GM06990 (cell line): ENCODE measurements around the gene LRFN3.

Experiments
- DNase-seq: peaks from one replicate; pipeline ENCODE4 v3.0.0-alpha.2; 2011; ENCODE audit not compliant: insufficient read length; ENCODE audit errors: extremely low read depth
- H3K27me3 ChIP-seq: replicated peaks from 2 replicates; pipeline ENCODE4 v1.6.0; 2011; ENCODE audit warnings: low read length; ENCODE audit not compliant: control insufficient read depth, insufficient read depth
- H3K36me3 ChIP-seq: 2 replicates; pipeline ENCODE4 v1.5.1; 2011; ENCODE audit warnings: low read length; ENCODE audit not compliant: control insufficient read depth, insufficient read depth
- H3K4me3 ChIP-seq: replicated peaks from 2 replicates; pipeline ENCODE4 v1.5.1; 2011; ENCODE audit warnings: low read depth, mild to moderate bottlenecking, control low read depth, low read length
- TF ChIP-seq, protein P1 (sequence below): IDR thresholded peaks from 2 replicates; pipeline ENCODE4 v1.5.1; 2011; ENCODE audit warnings: low read length, control low read depth, mild to moderate bottlenecking, inconsistent platforms; ENCODE audit not compliant: insufficient read depth, poor library complexity, severe bottlenecking

The LRFN3 gene

GRCh38 chr19:35921012-35921411, 15.2 kb upstream of the LRFN3 start:
- Histone ChIP-seq H3K4me3 (no peak overlapping the region), H3K27me3 (no peaks in the 10 kb centered on the region), H3K36me3 (no peaks in the 10 kb centered on the region)
- TF ChIP-seq, protein P1, sequence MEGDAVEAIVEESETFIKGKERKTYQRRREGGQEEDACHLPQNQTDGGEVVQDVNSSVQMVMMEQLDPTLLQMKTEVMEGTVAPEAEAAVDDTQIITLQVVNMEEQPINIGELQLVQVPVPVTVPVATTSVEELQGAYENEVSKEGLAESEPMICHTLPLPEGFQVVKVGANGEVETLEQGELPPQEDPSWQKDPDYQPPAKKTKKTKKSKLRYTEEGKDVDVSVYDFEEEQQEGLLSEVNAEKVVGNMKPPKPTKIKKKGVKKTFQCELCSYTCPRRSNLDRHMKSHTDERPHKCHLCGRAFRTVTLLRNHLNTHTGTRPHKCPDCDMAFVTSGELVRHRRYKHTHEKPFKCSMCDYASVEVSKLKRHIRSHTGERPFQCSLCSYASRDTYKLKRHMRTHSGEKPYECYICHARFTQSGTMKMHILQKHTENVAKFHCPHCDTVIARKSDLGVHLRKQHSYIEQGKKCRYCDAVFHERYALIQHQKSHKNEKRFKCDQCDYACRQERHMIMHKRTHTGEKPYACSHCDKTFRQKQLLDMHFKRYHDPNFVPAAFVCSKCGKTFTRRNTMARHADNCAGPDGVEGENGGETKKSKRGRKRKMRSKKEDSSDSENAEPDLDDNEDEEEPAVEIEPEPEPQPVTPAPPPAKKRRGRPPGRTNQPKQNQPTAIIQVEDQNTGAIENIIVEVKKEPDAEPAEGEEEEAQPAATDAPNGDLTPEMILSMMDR, result no peak
- no peak for DNase-seq

- Histone ChIP-seq H3K36me3 (no peaks in the 10 kb centered on the region), H3K27me3 (no peaks in the 10 kb centered on the region), H3K4me3 (no peak overlapping the region)
- TF ChIP-seq, protein P1, result no peak
- DNase-seq, result no peak
These were observed 10.7 kb upstream of the LRFN3 start for GRCh38 chr19:35925501-35925900.

GRCh38 chr19:35928507-35928906, 7.7 kb upstream of the LRFN3 start:
- no peak for DNase-seq
- Histone ChIP-seq H3K36me3 (no peaks in the 10 kb centered on the region), H3K4me3 (no peak overlapping the region), H3K27me3 (no peaks in the 10 kb centered on the region)
- TF ChIP-seq, protein P1, result no peak

GRCh38 chr19:35929876-35930275, 6.3 kb upstream of the LRFN3 start:
- H3K4me3 ChIP-seq, result no peak overlapping the region
- H3K36me3 ChIP-seq, result no peaks in the 10 kb centered on the region
- TF ChIP-seq, protein P1, result no peak
- no peaks in the 10 kb centered on the region for H3K27me3 ChIP-seq
- DNase-seq, result no peak

DNA sequence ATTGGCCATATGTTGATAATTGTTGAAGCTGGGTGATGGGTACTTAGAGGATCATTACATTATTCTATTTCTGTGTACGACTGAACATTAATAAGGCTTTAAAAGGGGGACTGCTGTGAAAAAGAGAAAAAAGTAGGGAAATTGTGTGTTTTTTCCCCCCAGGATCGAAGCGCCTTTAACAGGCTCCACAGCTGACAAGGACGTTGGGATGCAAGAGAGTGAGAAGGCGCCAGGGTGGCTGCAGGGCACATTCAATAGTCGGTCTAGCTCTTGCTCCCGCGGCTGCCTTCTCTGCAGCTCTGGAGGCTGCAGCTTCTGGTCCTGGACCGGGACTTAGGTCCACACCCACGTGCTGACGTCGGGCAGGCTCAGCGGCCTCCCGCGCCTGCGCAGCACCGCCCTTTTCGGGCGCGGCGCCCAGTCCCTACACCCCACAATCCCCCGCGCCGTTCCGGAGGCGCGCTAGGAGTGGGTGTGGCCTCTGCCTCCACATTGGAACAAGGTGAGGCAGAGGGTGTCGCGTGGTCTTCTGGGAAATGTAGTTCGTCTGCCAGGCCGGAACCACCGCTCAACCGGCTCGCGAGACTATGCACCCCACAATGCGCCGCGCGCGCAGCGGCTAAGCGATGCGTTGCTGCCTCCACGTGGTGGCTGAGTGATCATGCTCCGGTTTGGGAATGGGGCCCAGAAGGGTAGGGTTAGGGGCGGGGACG, 4.9 kb upstream of the LRFN3 start:
- TF ChIP-seq, protein P1, result peak; percentile 97
- H3K36me3 ChIP-seq, result no peaks in the 10 kb centered on the region
- DNase-seq, result peak; percentile 100
- H3K4me3 ChIP-seq, result peak overlapping the region; percentile 56
- no peaks in the 10 kb centered on the region for H3K27me3 ChIP-seq

DNA sequence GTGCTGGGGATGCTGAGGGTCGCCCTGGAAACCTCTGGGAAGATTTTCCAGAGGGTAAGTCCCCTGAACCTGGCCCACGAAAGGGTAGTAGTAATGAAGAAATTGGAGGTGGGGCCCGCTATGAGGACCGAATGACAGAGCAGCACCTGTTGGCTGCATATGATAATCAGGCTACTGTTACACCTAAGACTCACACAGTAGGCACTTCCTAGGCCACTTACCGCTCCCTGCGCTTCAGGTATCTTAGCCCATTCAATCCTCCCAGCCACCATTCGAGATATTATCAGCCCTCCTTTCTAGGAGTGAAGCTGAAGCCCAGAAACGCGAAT, 4.3 kb upstream of the LRFN3 start:
- DNase-seq, result no peak
- Histone ChIP-seq H3K4me3 (no peak overlapping the region), H3K27me3 (no peaks in the 10 kb centered on the region), H3K36me3 (no peaks in the 10 kb centered on the region)
- TF ChIP-seq, protein P1, result no peak
